NCI-H2196 (cell line): ENCODE data around the gene RAET1E.
"Not testable (repeated sequence)": the region's sequence is repeated elsewhere in the genome, so short reads cannot be mapped to it uniquely, and the experiment has no call there.

Experiments
- DNase-seq: peaks from one replicate; lab custom pipeline; 2025; ENCODE audit not compliant: unreplicated experiment; lab: John Stamatoyannopoulos, UW

Gene RAET1E, protein sequence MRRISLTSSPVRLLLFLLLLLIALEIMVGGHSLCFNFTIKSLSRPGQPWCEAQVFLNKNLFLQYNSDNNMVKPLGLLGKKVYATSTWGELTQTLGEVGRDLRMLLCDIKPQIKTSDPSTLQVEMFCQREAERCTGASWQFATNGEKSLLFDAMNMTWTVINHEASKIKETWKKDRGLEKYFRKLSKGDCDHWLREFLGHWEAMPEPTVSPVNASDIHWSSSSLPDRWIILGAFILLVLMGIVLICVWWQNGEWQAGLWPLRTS

DNA sequence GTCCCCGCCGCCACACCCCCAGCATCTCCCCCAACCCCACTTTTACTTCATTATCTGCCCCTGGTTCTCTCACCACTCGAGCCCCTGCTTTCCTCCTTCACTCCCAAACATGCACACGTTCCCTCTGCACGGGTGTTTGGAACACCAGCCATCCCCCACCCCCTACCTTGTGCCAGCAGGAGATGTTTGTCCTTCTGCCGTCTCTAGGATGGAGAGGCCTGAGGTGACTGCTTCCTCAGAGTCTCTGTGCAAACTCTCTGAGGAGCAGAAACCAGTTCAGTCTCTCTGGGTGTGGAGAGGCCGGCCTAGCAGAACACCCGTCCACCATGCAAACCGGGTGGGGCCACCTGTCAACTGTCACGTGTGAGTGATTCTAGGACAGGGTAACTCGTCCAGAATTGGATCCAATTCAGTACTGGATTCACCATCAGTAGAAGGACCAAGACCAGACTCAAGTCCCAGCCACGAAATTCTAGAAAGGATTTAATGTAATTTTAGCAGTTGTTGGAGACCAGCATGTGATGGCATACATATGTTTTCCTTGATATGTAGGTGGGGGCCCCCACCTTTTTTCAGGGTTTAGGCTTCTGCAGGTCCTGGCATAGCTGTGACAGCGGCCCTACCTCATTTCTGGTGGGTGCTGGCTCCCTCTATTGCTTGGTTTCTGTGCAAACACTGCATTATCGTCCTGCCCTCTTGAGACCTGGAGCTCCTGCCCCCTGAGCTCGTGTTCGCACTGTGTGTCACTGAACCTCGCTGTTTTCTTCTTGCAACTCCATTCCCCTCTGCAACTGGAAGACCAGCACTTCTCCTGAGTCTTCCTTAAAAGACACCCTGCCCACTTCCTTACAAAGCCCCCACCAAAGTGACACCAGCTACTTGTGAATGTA lies at the start of gene RAET1E:
RAET1E (minus strand) TSS at position 259 of the 890 bp plus-strand sequence. CDS start 7,212 bp downstream, outside the sequence.
- no peak for DNase-seq

DNA sequence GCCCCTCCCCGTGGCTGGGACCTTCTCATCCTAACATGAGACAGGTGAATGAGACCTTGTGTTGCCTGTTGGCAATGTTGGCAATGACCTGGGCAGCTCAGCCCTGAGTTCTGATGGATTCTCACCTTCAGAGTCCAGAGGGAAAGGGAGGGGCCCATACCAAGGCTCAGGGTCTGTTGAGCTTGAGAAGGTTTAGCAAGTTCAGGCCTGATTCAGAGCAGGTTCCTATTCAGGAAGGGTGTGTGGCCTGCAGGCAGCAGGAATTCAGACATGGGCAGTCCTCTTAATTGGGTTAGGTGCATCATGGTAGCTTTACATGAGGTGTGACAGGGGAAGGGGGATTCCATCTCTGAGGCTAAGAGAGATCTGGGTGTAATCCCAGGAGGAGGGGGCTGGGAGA lies 49.6 kb upstream of the RAET1E start:
- not testable (repeated sequence) for DNase-seq

DNA sequence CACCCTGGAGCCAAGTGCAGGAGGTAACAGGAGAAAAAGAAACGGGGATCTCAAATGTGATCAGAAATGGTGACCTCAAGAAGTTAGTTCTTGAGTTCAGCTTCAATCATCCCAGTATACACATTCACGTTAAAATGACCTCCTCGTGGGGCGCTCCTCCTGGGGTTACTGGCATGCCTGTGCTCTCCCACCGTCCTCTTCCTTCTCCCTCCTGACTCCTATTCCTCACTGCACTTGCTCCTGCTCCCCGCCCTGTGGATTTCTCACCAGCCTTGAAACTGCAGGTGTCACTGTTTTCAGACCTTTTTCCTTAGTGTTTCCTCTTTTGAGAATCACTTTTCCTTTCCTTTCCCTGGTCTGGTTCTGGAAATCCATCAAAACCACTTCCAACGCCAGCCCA lies 48.7 kb upstream of the RAET1E start:
- DNase-seq: not testable (repeated sequence)

DNA sequence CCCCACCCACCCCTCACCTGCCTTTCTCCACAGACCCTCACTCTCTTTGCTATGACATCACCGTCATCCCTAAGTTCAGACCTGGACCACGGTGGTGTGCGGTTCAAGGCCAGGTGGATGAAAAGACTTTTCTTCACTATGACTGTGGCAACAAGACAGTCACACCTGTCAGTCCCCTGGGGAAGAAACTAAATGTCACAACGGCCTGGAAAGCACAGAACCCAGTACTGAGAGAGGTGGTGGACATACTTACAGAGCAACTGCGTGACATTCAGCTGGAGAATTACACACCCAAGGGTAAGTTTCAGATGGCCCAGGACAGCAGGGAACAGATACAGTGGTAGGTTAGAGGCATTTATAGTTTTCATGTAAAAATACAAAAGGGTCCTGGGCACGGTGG lies 47.4 kb upstream of the RAET1E start:
- DNase-seq: not testable (repeated sequence)

DNA sequence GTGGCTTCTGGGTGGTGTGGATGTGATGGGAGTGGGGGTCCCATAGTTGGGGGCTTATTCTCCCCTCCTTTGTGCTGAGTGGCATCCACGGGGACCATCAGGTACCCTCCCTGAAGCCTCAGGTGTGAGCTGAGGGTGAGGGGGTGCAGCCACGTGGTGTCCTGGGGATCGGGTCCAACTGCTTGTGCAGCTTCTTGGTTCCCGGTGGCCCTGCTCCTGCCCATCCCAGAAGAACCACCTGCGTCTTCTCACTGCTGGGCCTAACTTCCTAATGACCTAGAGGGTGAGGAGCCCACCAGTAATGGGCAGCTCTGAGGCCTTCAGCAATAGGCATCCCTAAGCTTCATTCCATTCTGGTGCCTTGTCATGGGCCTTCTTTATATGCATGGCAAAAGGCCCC lies 45.4 kb upstream of the RAET1E start:
- DNase-seq: not testable (repeated sequence)

DNA sequence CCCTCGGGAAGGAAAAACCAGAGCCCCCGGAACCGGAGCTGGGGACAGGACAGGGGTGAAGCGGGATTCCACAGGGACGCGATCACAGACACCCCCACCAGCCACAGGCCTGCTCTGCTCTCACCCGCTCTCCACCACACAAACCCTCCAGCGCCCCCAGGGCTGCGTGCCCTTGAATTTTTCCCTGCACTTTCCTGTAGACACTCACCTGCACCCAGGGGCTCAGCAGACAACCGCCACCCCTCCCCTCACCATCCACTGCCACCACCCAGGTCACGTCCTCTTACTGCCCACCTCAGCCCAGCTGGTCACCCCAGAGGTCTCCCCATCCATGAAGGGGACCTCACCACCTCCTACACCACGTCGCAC lies 44.5 kb upstream of the RAET1E start:
- DNase-seq: no peak

DNA sequence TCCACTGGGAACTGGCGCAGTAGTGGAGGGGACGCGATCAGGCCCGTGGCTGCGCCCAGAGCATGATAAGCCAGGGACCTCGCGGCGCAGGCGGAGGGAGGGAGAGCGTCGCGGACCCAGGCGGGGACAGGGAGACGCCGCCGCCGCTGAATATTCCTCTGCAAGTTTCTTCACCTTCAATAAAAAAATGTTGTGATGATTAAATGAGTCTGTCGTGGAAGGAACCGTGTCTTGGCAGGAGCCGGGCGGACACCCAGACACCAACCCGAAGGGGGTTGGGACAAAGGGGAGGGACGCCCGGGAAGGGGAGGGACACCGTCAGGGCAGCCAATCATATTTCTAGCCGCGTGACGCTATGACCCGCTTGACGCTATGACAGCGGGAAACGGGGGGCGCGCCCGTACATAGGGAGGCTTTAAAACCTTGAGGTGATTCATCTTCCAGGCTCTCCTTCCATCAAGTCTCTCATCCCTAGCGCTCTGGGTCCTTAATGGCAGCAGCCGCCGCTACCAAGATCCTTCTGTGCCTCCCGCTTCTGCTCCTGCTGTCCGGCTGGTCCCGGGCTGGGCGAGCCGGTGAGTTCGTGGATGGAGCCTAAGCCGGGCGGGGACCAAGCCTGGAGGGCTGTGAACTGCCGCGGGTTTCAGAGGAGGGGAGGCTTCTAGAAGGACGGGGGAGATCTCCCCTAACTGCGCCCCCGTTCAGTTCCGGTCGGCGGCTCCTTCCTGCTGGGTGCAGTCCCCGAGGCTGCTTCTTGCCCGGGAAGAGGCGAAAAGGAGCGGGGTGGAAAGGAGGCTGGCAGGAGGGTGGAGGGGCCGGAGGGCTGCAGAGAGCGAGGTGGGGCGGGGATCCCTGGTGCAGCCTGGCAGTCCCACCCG lies 43.9 kb upstream of the RAET1E start, which contains the start of gene ULBP2:
ULBP2 (plus strand) TSS at position 432 of the 878 bp plus-strand sequence; CDS start at position 491, 59 bp downstream.
- peak; percentile 70 for DNase-seq

DNA sequence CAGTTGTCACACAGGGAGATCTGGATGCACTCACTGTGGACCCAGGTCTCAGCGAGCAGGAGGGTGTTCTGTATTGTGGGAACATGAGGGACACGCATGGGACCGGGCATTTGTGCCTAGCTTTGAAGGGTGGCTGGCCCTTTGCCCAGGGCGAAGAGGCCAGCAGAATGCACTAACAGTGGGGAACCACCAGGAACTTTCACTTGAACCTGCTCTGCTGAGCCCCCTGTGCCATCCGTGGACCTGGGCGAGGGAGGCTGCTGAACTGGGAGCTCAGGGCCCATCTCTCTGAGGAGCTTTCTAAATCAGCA lies 42.7 kb upstream of the RAET1E start:
- no peak for DNase-seq

DNA sequence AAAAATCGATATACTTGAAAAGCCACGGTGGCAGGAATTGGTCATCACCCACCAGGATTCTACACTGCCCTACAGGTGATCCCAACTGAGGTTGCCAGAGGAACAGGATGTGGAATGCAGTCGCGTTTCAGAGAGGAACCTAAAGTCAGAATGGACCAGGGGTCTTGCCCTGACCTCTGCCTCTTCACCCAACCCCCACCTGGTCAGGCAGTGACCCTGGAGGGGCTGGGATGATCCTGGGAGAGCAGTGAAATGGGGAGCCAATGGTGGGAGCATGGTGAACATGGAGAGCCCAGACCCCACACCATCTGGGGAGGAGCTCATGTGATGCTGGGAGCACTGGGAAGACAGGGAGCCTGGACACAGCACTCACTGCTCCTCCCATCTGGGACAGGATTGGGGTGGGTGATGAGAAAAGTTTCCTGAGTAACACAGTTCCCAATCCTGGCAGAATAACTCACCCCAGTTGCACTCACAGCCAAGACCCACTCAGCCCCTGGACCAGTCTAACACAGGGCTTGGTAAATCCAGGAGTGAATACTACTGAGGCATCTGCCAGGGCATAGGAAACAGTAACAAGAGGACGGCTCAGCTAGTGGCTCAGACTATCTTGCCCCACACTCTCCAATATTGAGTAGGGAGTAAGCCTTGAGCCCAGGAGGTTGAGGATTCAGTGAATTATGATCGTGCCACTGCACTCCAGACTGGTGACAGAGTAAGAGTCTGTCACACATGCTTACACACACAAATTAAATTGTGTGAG lies 42.2 kb upstream of the RAET1E start:
- DNase-seq: no peak

DNA sequence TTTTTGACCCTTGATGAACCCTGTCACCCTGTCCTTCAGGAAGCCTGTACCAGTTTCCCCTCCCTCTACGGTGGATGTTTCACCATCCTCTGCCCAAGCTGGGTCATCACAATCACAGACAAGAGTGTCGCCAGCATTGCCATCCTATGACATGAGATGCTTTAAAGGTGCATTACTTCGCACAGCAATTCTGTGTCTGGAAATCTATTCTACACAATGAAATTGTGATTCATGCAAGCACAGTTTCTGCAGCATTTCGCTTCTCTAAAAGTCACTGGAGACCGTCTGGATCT lies 41.4 kb upstream of the RAET1E start:
- DNase-seq: no peak

DNA sequence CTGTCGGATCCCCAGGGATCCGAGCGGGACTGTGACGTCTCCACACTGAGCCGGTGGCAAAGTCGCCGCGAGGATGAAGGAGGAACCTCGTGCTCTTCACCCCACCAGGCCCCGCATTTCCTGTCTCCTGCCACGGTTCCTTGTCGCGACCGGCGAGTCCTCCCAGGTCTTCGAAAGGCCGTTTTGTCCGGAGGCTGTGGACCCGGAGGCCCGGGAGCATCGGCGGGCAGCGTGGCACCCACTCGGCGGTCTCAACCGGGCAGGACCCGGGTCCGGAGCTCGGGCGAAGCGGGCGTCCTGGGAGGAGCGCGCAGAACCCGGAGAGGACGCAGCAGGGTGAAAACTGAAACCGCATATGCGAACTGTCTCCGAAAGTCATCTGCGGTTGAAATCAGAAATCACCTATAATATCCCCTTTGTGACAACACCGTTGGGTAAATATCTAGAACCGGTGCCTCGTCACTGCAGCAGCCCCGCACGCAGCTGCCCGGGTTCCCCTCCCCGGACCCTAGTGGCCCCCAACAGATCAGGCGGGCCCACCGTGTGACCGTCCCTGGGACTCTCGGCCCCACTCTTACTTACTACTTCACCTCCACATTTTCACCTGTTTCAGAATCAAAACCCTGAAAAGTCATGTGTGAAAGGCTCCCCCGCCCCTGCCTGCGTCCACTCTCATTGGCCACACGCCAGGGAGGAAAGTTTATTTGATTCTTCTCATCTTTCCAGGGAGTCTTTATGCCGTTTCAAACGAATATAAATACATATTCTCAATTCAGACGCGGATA lies 40.9 kb upstream of the RAET1E start:
- DNase-seq: no peak

DNA sequence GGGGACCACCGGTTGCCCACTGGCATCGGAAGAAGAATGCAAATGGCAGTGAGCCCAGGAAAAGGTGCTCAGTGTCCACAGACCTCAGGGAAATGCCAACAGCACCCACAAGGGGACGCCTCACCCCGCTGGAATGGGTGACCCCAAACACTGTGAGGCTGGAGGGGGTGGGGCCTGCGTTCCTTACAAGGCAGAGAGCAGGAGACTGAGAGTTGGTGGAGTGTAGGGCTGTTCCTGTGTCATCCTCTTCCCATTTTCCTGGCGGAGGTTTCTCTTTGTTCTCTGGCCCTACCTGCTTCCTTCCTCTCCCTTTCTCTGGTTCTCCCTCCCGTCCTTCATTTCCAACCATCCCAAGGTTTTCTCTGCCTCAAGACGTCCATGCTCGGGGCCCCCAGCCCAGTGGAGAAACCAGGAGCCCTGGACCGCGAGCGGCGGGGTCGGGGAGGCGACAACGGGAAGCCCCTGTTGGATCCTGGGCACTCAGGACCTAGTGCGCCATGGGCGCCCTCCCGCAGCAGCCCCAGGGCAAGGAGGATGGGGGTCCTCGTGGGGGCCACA lies 40.2 kb upstream of the RAET1E start:
- not testable (repeated sequence) for DNase-seq

DNA sequence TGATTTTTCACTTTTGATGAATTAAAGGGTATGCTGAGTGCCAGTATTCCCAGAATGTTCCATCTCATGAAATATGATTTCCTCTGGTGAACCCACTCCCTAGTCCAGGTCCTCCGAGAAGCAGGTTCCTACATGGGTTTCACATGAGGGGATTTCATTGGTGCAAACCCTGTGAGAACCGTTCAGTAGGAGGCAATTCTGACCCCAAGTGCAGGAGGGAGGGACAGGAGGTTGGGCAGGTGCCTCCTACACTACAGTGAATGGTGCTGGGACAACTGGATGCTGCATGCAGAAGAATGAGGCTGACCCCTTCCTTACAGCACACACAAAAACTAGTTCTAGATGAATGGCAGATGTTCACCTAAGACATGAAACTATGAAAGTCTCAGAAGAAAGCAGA lies 38.8 kb upstream of the RAET1E start:
- DNase-seq: no peak

DNA sequence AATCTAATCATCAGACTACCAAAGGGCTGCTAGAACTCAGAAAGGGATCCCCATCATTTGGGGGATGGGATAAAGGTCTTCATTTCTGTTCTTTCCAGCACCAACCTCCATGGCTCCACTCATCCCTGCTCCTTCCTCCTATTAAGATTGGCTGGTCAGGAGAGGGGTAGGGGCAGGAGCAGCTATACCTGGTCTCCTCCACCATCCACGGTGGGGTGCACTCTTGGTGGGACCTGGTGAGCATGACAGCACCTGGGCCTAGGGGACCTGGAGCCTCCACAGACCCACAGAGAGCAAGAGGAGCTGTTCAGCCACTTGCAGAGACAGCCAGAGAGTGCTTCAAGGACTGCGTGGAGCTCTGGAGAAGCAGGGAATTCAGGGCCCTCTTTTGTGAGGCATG lies 37.8 kb upstream of the RAET1E start:
- DNase-seq: no peak

DNA sequence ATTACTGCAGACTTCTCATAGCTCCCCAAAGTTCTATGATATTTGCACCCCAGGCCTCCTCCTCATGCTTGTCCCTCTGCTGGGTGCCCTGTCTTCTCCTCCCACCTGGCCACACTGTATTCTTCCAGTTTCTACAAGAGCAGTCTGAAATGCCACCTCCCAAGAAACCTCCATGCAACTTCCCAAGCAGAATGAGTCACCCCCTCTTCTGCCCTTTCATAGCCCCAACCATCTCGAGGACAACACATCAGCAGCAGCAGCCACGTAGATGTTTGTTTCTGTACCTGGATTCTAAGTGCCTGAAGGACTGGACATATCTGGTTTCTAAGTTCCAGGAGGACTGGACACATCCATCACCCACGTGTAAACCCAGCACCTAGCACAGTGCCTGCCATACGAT lies 37.3 kb upstream of the RAET1E start:
- DNase-seq: no peak

DNA sequence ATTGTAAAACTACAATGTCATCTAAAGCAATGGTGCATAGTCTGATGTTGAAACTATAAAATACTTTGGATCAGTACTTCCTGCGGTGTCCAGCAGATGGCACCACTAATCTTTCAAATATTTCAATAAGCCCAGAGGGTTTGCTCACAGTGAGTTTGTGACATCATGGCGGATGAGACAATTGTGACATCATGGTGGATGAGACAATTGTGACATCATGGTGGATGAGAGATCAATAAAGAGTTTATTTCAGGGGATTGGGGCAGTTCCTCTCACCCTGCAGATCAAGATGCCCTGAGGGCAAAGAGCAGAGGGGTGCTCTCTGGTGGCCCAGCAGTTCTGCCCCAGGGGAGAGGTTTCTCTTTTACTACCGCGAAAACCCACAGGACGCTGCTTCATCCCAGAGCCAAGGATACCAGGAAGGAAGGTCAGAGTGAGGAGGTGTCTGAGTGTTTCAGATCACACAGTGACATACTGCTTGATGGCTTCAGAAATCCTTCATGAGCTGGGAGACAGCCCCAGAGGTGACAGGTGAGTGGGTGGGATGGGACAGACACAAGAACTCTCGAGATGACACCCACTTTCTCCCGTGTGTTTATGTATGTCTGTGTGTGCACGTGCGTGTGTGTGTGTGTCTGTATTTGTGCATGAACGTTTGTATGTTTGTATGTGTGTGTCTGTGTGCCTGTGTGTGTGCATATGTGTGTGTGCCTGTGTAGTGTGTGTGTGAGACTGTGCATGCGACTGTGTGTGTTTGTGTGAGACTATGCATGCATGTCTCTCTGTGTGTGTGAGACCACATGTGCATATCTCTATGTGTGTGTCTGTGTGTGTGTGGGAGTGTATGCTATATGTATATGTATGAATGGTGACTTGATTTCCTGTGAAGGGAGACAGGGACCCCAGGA lies 36.6 kb upstream of the RAET1E start:
- DNase-seq: peak; percentile 88

DNA sequence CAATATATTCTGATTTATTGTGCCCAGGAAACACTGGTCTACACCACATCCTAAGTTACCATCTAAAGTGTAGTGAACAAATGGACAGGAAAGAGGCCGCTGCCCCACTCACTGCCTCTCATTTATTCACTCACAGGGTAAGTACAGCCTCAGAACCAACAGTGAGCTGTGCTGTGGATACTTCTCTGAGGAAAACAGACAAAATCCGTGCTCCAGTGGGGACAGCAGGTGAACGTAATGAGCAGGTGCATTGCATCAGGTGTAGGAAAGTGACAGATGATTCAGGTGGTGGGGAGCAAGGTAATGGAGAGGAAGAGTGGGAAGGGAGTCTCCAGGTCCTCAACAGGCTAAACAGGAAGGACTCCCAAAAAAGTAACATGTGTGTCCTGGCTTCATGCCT lies 35.5 kb upstream of the RAET1E start:
- no peak for DNase-seq

DNA sequence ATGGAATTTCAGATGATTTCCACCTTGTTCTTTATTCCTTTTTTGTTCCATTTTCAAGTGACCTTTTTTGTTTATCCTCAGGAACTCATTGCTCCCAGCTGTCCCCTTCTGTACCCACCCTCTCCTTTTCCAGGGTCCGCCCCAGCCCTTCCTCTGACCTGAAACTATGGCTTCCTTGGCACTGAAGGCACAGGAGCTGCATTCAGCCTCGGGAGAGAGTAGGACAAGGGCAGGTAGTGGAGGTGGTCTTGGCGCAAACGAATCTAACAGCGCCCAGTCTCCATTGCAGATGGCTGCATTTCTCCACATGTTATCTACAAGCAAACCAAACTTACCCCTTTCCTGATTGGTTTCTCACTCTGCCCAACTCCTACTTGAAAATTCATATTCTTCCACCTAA lies 35.1 kb upstream of the RAET1E start:
- no peak for DNase-seq

DNA sequence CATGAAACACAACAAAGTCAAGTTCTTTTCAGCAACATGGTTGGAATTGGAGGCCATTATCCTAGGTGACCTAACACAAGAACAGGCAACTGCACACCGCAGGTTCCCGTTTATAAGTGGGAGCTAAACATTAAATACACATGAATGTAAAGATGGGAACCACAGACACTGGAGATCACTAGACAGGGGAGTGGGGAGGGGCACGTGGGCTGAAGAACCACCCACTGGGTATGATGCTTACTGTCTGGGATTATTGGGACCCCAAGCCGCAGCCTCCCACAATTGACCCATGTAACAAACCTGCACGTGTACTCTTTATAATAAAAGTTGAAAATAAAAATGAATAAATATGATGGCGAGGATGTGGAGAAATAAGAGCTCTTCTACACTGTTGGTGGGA lies 33.6 kb upstream of the RAET1E start:
- no peak for DNase-seq
